ENCODE data around the gene CREG2.

- TF ChIP-seq POLR2A (IDR thresholded peaks at IDR 0.05) (no peak), CTCF (IDR thresholded peaks at IDR 0.05) (no peak)
Measured at GRCh38 chr2:101296371-101296770, 90.9 kb downstream of the CREG2 start.

All from esophagus squamous epithelium (tissue), 4 donors.